GDM1 (cell line): ENCODE measurements around the gene PXMP4.

Experiments
- DNase-seq: peaks from one replicate; lab custom pipeline; 2025; lab: John Stamatoyannopoulos, UW

The PXMP4 gene

GRCh38 chr20:33681728-33682353 is 38.3 kb downstream of the PXMP4 start:
- no peak for DNase-seq

GRCh38 chr20:33681288-33681687 is 38.8 kb downstream of the PXMP4 start:
- DNase-seq = no peak

GRCh38 chr20:33680686-33681085 is 39.4 kb downstream of the PXMP4 start:
- DNase-seq = no peak

- no peak for DNase-seq
Measured at GRCh38 chr20:33679758-33680485, 40.2 kb downstream of the PXMP4 start.

- no peak for DNase-seq
Measured at GRCh38 chr20:33677991-33678702, 42.0 kb downstream of the PXMP4 start.

GRCh38 chr20:33676652-33677645 is 43.2 kb downstream of the PXMP4 start:
- DNase-seq = no peak

- DNase-seq = no peak
Measured at GRCh38 chr20:33676121-33676520, 44.0 kb downstream of the PXMP4 start.

GRCh38 chr20:33675136-33675959 is 44.8 kb downstream of the PXMP4 start:
- DNase-seq = no peak

- DNase-seq = peak; percentile 54
Measured at GRCh38 chr20:33674294-33675135, 45.6 kb downstream of the PXMP4 start, which contains the start of gene NECAB3. NECAB3 (minus strand) TSS chr20:33674428; CDS start chr20:33674352, 76 bp downstream.

GRCh38 chr20:33673410-33674293 is 46.5 kb downstream of the PXMP4 start:
- DNase-seq = no peak

- no peak for DNase-seq
Measured at GRCh38 chr20:33673114-33673409, 47.0 kb downstream of the PXMP4 start.

- no peak for DNase-seq
Measured at GRCh38 chr20:33672426-33673113, 47.5 kb downstream of the PXMP4 start.

- no peak for DNase-seq
Measured at GRCh38 chr20:33671573-33672288, 48.4 kb downstream of the PXMP4 start.

GRCh38 chr20:33670715-33671499 is 49.2 kb downstream of the PXMP4 start:
- no peak for DNase-seq

GRCh38 chr20:33669873-33670640 is 50.1 kb downstream of the PXMP4 start:
- no peak for DNase-seq

- DNase-seq = no peak
Measured at GRCh38 chr20:33669224-33669623, 50.9 kb downstream of the PXMP4 start.
